GM19351 (cell line): Measurements from ENCODE around the gene HNRNPLL.
"Not testable (repeated sequence)": the region's sequence is repeated elsewhere in the genome, so short reads cannot be mapped to it uniquely, and the experiment has no call there.

Source experiments
- ATAC-seq: cut with Tn5 transposase; IDR thresholded peaks from one replicate; pipeline ENCODE4 v1.9.1; 2021; ENCODE audit warnings: mild to moderate bottlenecking, moderate library complexity; ENCODE audit not compliant: unreplicated experiment

HNRNPLL gene

DNA sequence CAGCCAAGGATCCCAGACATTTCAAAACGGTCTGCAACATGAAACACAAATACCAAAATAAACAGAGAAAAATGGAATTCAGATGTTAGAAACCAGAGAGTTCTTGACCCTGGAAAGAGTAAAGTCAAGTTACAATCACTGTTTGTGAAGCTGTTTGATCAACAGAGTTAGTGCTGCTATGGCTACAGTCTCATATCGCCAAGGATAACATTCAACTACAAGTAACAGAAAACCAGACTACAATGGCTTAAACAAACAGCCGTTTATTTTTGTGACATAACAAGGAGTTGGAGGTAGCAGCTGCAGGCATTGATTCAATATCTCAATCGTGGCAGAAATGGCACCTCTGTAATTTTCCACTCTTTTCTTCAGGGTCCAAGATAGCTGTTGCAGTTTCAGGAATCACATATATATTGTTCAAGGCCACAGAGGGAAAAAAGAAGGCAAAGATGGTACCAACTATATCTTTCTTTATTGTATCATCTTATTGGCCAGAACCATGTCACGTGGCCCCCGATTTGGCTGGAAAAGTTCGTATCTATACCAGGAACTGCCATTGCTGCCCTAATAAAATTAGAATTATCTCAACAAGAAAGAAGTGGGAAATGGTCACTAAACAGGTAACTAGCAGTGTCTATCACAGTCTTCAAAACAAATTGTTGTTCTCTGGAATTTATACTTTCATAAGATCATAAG is 17.7 kb upstream of the HNRNPLL start:
- no peak for ATAC-seq

GRCh38 chr2:38619458-38620164 is 16.9 kb upstream of the HNRNPLL start:
- ATAC-seq: peak; percentile 58

GRCh38 chr2:38617301-38617700 is 14.6 kb upstream of the HNRNPLL start:
- no peak for ATAC-seq

GRCh38 chr2:38615237-38615636 is 12.5 kb upstream of the HNRNPLL start:
- ATAC-seq: no peak

- ATAC-seq: no peak
Measured at GRCh38 chr2:38613849-38614213, 11.1 kb upstream of the HNRNPLL start.

DNA sequence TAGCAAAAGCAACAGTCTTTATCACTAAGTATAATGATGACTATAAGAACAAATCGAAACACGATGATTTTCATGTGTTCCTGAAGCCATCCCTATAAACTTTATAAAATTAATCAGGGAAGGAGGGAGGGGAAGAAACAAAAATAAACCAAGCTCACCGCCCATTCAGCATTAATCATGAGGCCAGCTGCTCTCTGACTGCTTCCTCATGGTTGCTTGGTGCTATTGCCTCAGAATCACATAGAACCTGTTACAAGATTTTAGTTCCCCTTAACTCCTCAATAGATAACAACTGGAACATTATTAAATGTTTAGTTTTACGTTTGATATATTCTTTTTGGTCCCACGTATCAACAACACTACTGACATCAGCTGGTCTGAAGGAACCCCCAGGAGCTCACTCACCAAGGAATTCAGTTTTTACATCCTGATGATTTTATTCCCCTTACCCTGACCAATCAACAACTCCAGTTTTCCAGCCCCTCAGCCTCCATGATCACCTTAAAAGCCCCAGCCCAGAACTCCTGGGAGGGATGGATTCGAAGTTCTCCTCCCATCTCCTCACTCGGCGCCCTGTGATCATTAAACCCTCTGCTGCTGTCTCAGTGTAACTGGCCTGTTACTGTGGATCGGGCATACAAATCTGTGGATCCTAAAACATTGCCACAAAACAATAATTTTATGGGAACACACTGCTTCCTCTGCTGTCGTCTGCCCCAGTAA is 10.6 kb upstream of the HNRNPLL start:
- no peak for ATAC-seq

- peak; percentile 72 for ATAC-seq
Measured at GRCh38 chr2:38610851-38611801, 8.4 kb upstream of the HNRNPLL start.

- ATAC-seq: not testable (repeated sequence)
Measured at GRCh38 chr2:38609246-38609645, 6.5 kb upstream of the HNRNPLL start.

DNA sequence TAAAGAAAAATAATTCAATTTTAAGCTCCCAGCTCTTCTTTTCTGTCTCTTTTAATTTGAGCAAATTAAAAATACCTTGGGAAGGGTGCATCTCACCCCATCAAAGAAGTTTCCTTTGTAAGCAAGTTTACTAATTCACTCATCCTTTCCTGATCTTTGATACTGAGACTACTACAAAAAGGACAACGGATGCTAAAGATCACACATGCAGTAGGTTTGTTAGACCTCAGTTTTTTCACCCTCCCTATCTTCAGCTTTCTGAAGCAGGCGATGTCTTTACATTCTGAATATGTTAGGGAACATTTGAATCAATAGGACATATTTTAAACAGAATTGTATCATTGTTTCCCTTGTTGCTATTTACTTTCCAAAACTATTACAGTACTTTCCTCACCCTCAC is 6.0 kb upstream of the HNRNPLL start:
- no peak for ATAC-seq

DNA sequence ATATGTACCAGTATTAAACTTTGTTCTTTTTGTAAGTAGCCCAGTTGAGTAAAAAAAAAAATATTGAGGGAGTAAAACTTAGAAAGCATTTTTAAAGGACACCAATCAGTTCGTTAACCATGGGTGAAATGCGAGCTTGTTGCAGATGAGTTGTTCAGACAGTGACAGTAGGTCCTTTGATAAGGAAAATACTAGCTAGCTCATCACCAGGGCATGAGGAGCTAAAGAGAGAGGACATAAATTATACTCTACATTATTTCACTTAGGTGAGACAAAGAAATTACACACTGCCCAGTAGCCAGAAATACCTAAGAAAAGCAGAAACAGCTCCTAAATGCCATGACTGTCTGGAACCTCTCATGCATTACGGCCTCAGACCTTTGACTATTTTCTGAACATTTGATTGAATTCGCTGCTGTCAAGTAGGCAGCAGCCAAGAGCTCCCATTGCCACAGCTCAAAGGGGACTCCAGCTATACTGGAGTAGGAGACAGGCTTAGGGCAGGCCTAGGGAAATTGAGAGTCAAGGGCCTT is 2.6 kb upstream of the HNRNPLL start:
- no peak for ATAC-seq

DNA sequence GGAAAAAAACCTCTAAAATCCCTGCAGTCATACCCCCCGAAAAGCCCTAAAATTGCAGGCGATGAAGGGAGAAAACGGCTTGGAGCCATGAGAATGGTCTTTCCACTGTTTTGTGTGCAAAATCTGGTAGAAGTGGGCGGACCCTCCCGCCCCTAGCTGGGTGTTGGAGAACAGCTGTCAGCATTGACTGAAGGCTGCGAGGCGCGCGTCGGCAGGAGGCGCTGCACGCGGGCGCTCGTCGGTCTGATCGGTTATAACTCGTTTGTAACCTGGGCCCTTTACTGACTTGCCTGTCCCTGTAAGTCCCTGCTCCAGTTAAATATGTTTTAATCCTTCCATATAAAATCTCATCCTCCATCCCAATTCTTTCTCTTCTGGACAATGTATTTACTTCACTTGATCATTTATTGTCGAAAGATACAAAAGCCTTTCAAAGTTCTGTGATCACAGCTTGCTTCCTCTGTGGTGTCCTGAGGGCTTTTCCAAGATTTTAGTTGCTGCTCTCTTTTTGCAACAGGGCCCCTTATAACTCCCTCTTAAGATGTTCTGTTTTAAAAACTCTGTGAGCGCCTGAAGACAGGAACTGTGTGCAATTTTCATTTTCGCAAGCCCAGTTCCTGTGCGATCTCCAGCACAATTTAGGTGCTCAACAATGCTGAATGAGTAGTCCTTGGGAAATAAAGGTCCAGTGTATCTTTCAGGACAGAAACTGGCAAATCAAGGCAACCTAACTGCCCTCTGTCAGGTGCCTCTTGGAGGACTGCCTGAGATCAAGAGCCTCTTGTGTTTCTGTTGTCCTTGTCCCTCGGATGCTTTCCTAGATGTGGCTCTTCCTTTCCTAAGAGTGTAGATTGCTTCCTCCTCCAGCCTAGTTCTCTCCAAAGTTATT is 918 bp upstream of the HNRNPLL start:
- ATAC-seq: peak; percentile 43

DNA sequence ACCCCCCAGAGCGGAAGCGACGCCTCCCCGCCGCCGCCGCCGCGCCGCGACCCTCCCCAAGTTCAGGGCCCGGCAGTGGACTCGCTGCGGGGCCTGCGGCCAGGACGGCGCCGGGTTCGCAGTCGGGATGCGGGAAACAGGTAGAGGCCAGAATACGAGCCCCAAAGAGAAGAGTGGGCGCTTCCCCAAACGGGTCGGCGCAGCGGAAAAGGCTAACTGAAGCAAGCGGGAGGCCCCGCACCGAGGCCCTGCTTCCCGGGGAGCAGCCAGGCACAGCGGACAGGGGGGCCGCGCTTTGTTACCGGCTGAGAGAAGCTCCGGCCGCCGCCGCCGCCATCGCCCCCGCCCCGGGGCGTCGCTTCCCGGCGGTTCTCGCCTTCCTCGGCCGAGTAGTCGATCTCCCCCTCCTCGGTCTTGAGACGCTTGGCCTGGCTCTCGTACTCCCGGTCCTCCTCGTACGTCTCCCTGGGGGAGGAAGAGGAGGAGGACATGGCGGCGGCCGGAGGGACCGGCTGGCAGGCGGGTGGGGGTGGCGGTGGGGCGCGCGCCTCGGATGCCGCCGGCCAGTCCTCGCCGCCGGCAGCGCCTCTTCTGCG is 494 bp downstream of the HNRNPLL start:
- peak; percentile 6 for ATAC-seq

DNA sequence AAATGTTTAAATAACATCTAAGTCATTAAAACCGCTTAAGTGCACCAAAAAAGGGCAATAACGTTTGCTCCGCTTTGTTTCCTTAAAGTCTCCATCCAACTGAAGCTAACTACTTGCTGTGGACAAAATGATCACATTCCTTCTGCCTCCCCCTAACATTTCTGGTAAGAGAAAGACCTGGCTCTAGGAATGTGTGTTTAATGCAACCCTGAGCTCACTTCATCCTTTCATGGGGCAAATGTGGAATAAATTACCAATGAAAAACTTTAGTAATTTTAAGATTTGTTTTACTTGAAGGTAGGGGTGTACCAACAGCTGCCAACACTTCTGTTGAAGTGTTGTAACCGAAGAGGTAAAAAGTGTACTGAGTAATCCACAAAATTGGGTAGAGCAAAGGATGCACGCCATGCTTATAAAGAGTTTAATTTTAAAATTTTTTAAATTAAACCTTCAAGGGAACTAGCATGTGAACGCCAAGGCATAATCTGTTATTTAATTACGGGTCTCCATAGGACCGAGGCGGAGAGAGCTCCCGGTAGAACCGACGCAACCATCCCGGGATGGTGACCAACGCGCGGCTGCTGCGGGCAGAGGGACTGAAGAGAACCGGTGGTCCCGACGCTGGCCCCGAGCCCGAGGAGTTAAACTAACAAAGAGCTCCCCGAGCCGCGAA is 1.1 kb downstream of the HNRNPLL start:
- ATAC-seq: no peak

GRCh38 chr2:38600921-38601455 is 1.7 kb downstream of the HNRNPLL start:
- no peak for ATAC-seq

DNA sequence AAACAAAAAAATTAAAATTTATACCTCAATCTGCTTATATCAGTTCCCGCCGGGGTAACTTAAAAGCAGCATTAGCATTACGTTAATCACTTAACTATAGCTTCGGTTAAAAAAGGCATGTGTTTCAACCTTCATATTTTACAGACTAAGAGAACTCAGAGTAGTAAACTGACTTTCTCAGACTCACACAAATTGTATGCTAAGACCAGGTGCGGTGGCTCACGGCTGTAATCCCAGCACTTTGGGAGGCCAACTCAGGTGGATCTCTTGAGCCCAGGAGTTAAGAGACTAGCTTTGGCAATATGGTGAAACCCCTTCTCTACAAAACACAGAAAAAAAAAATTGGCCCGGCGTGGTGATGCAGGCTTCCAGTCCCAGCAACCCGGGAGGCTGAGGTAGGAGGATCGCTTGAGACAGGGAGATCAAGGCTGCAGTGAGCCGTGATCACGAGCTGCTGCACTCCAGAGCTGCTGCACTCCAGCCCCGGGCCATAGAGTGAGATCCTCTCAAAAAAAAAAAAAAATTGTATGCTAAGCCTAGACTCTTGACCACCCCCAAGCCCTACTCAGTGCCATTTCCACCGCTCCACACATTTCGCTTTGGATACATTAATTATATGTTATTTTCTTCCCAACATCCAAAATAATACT is 2.4 kb downstream of the HNRNPLL start:
- no peak for ATAC-seq

- ATAC-seq: no peak
Measured at GRCh38 chr2:38599706-38600105, 3.0 kb downstream of the HNRNPLL start.

DNA sequence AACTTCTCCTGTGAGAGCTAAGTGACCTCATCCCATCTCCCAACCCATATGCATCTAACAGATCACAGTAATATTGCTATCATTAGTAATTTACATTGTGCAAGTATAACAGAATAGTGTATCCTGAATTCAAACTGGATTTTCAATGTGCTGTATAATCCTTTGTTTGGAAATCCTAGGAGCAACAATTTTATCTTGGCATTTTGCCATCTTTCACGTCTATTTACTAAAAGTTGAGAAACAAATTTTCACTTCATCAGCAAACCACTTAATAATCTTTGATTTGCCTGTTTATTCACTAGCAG is 3.8 kb downstream of the HNRNPLL start:
- no peak for ATAC-seq
